NCI-H82 treated with DMSO at 0.1 percent for 48 hours (cell line): Measurements from ENCODE around the gene RAB4B.
"Not testable (repeated sequence)": the region's sequence is repeated elsewhere in the genome, so short reads cannot be mapped to it uniquely, and the experiment has no call there.

Experiments used
- DNase-seq: peaks from one replicate; lab custom pipeline; 2025; ENCODE audit not compliant: unreplicated experiment; lab: John Stamatoyannopoulos, UW

The RAB4B gene

DNA sequence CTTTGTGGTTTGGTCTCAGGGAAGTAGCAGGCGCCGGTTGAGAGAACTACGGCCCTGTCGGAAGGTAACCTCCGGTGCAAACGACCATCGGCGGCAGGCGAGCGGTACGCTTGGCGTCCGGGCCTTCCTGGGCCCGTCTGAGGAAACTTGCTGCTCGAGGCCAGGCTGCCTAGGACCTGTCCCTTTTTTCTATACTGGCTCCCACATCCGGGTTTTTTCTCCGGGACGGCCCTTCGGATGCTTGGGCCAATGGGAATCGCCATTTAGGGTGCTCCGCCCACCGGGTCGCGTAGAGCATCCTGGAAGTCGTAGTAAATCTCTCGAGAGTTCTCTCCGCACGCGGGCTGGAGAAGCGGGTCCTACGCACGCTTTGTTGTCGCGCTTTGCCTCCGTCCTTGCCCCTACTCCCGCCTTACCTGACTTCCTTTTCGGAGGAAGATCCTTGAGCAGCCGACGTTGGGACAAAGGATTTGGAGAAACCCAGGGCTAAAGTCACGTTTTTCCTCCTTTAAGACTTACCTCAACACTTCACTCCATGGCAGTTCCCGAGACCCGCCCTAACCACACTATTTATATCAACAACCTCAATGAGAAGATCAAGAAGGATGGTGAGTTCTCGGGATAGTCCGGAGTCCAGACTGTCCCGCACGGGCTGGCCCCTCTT lies 27.0 kb upstream of the RAB4B start, which contains the start of gene SNRPA:
Gene SNRPA, plus strand, starts transcription at position 330 of the 664 bp plus-strand sequence. Its CDS starts 206 bp downstream, at position 536.
- peak; percentile 96 for DNase-seq

DNA sequence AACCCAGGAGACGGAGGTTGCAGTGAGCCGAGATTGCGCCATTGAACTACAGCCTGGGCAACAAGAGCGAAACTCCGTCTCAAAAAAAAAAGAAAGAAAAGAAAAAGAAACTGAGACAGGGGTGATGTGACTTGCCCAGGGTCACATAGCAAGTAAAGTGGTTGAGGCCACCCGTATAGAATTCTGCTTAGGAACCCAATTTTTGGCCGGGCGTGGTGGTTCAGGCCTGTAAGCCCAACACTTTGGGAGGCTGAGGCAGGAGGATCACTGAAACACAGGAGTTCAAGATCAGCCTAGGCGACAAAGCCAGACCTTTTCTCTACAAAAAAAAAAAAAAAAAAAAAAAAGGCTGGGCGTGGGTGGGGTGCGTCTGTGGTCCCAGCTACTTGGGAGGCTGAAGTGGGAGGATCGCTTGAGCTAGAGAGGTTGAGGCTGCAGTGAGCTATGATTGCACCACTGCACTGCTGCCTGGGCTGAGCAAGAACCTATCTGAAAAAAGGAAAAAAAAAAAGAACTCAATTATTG lies 25.7 kb upstream of the RAB4B start:
- no peak for DNase-seq

DNA sequence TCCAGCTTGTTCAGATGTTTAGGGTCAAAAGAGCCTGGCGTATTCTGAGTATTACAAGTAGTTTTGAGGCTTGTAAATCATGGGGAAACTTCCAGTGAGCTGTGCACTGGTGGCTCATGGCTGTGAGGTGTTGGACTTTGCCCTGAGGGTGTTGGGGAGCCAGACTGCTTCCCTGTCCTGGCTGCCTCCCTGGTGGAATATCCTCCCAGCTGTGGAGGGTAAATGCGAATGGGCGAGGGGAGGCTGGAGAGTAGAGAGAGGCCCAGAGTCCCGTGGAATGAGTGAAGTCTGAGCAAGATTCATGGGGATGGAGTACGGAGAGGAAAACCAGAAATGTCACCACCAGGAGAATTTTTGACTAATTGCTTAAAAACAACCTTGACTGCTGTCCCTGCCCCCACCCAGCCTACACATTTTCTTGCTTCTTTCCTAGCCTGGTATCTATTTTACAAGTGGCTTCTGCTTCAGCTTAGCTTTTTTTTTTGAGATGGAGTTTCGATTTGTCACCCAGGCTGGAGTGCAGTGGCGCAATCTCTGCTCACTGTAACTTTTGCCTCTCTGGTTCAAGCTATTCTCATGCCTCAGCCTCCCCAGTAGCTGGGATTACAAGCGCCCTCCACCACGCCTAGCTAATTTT lies 23.3 kb upstream of the RAB4B start:
- no peak for DNase-seq

DNA sequence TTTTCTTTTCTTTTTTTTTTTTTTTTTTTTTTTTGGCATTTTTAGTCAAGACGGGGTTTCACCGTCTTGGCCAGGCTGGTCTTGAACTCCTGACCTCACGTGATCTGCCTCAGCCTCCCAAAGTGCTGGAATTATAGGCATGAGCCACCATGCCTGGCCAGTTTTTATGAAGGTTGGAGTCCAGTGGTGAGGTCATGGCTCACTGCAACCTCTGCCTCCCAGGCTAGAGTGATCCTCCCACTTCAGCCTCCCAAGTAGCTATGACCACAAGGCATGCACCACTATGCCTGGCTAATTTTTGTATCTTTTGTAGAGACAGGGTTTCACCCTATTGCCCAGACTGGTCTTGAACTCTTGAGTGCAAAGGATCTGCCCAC lies 22.8 kb upstream of the RAB4B start:
- DNase-seq = no peak

DNA sequence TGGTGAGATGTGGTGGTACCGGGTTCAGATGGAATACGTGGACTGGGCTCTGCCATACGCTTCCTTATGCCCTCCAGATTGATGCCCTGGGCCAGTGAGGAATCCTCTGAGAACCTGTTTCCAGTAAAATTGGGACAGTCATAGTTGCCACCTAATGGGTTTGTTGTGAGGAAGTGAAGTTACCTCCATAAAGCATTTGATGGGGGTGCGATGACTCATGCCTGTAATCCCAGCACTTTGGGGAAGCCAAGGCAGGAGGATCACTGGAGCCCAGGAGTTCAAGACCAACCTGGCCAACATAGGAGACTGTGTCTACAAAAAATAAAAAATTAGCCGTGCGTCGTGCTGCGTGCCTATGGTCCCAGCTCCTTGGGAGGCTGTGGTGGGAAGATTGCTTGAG lies 22.3 kb upstream of the RAB4B start:
- DNase-seq = no peak

DNA sequence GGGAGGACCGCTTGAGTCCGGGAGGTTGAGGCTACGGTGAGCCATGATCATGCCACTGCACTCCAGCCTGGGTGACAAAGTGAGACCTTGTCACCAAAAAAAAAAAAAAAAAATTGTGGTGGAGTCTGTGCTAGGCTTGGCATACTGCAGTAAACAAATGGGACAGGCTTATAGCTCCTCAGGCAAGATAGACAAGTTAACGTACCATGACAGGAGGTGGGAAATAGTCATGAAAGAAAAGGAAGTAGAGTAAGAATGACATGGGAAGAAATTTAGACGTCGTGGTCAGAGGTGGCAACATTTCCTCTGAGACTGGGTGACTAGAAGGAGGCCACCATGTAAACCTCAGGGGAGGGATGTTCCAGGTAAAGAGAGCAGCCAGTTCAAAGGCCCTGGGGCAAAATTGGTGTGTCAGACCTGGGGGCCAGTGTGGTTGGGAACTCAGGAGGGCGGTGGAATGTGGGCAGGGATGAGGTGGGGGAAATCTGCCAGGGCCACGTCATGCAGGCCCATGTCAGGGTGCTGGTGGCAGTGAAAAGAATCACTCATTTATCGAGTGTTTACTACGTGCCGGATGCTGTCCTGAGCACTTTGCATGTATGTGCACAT lies 21.4 kb upstream of the RAB4B start:
- DNase-seq = no peak

DNA sequence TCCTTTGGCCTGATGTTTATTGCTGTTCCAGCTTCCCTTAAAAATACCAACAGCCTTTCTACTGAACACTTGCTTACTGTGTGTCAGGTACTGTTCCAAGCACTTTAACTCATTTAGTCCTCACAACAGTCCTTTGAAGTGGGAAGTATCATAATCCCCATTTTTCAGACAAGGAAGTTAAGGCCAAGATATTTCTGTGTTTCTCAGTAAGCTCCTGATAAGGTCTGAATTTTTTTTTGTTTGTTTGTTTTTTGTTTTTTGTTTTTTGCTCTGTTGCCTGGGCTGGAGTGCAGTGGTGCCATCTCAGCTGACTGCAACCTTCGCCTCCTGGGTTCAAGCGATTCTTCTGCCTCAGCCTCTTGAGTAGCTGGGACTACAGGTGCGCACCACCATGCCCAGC lies 19.6 kb upstream of the RAB4B start:
- DNase-seq = no peak

DNA sequence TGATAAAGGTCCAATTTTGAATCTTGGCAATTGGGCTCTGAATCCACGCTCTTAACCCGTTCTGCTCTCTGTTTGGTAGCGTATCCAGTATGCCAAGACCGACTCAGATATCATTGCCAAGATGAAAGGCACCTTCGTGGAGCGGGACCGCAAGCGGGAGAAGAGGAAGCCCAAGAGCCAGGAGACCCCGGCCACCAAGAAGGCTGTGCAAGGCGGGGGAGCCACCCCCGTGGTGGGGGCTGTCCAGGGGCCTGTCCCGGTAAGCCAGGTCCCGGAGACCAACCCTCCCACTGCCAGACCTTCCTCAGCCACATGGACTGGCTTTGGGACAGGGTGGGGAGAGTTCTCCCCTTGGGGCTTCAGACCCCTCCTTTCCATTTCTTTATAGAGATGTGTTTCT lies 18.7 kb upstream of the RAB4B start:
- DNase-seq = no peak

DNA sequence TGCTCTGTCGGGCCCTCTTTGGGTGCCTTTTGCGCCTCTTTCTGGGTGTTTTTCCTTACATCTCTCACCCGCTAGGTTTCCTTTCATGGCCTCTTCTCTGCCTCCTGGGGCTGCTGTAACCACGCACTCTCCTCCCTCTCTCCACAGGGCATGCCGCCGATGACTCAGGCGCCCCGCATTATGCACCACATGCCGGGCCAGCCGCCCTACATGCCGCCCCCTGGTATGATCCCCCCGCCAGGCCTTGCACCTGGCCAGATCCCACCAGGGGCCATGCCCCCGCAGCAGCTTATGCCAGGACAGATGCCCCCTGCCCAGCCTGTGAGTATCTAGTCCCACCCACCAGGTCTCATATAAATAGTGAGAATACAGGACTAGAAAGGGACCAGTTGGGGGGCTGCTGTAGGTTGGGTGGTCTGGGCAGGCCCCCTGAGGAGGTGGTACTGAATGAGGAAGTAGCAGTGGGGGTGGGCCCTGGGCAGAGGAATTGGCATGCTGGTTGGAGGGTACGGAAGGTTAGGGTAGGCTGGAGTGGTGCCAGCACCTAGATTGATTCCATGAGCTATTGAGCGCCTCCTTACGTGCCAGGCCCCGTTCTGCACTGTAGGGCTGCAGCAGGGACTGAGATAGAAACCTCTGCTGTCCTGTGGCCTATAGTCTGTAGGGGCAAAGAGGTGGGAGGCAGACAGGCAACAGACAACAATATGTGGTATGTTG lies 15.1 kb upstream of the RAB4B start:
- no peak for DNase-seq

DNA sequence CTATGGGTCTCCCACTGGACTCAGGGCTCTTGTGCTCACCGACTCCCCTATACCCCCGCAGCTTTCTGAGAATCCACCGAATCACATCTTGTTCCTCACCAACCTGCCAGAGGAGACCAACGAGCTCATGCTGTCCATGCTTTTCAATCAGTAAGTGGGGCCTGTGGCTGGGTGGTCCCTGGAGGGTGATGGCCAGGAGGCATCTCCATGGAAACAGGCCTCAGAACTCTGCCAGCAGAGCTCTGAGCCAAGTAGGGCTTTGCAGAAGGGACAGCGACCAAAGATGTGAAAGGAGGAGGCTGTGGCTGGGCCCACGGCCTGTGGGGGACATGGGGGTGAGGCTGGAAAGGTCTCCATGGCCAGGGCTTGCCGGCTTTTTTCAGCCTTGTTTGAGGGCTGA lies 14.5 kb upstream of the RAB4B start:
- DNase-seq = no peak

DNA sequence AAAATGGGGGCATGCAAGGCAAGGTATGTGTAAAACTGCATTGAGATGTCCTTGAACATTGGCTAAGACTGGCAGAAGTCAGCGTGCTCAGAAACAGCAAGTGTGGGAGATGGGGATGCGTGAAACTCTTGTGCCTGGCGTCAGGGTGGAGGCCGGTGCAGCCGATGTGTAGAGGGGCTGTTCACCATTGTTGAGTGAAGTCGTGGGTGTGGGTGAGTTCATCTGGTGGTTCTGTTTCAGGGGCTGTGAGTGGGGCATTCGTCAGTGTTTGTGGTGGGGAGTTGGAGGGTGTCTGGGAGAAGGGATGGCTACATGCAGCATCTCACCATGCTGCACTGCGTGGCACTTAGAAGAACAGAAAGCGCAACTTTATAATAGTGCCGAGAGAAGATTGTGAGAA lies 14.1 kb upstream of the RAB4B start:
- no peak for DNase-seq

DNA sequence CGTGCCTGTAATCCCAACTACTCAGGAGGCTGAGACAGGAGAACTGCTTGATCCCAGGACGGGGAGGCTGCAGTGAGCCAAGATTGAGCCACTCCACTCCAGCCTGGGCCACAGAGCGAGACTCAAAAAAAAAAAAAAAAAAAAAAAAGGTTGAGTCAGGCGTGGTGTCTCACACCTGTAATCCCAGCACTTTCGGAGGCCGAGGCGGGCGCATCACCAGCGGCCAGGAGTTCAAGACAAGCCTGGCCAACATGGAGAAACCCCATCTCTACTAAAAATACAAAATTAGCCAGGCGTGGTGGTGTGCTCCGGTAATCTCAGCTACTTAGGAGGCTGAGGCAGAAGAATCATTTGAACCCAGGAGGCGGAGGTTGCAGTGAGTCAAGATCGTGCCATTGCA lies 11.7 kb upstream of the RAB4B start:
- not testable (repeated sequence) for DNase-seq

DNA sequence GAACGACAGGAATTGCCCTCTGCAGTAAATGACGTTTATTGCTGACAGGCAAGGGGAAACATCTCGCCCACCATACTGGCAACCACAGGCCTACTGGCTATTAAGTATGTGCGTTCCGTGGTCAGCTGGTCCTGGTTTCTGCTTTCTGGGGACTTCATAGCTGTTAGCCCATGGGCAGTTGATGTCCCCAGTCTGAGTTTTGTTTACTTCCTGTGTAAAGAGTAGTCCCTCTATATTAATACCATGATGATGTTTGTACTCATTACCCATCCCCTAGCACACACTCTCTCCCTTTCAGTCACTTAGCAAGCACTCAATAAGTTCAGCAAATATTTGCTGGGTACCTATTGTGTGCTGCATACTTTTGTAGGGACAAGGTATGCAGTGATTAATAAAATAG lies 9.2 kb upstream of the RAB4B start:
- DNase-seq = no peak

DNA sequence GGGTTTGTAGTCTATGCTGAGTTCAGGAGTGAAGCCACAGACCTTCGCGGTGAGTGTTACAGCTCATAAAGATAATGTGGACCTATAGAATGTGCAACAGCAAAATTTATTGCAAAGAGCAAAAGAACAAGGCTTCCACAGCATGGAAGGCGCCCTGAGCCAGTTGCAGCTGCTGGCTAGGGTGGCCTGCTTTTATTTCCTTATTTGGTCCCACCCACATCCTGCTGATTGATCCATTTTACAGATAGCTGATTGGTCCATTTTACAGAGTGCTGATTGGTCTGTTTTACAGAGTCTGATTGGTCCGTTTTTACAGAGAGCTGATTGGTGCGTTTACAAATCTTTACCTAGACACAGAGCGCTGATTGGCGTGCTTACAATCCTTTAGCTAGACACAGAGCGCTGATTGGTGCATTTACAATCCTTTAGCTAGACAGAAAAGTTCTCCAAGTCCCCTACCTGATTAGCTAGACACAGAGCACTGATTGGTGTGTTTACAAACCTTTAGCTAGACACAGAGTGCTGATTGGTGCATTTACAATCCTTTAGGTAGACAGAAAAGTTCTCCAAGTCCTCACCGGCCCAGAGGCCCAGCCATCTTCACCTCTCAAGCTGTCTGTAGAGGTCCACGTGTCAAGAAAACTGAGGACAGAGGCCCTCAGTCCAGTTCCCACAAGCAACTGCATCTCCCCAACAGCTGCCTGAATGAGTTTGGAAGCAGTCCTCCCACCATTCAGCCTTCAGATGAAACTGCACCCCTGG lies 6.8 kb upstream of the RAB4B start:
- not testable (repeated sequence) for DNase-seq

DNA sequence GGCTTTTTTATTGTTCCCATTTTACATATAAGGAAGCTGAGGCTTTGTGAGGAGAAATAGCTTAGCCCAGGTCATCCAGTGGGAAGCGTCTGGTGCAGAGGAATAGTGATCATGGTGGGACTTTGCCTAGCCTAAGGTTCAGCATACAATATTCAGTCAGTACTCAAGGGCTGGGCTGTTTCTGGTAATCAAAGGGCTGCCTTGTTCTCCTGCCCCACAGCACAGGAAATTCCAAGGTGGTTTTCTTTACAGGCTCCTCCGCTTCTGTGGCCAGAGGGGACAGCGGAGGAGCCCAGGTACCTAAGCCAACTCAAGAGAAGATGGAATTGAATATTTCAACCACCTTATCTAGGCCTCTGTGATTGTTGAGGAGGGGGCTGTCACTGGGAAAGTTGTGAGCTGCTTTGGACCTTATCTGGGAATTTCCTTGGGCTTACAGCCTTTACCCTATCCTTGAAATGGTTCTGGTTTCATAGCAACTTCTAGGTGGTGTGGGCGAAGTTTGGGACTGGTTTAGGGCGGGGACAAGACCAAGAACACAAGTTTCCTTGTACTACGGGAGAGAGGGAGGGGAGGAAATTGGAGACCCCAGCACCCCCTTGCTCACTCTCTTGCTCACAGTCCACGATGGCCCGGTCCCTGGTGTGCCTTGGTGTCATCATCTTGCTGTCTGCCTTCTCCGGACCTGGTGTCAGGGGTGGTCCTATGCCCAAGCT lies 3.0 kb upstream of the RAB4B start, which contains the start of gene MIA:
Gene MIA, plus strand, starts transcription at position 606 of the 716 bp plus-strand sequence. Its CDS starts 22 bp downstream, at position 628.
- no peak for DNase-seq

DNA sequence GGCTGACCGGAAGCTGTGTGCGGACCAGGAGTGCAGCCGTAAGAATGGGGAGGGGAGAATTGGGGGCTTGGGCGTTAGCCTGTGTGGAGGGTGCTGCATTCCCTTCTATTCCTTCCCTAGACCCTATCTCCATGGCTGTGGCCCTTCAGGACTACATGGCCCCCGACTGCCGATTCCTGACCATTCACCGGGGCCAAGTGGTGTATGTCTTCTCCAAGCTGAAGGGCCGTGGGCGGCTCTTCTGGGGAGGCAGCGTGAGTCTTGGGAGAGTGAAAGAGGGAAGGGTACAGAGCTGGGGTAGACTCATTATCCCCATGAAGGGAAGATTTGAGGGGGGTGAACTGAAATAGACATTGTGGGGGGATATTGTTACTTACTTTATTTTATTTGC lies 2.4 kb upstream of the RAB4B start:
- DNase-seq = no peak

DNA sequence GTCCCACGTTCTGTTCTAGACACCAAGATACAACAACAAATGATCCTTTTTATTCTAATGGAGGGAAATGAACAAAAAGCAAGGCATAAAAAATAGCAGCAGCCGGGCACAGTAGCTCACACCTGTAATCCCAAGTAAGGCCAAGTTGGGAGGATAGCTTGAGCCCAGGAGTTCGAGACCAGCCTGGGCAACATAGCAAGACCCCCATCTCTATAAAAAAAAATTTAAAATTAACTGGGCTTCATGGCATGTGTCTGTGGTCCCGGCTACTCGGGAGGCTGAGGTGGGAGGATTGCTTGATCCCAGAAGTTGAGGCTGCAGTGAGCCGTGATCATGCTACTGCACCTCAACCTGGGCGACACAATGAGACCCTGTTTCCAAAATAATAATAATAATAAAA lies 1.7 kb upstream of the RAB4B start:
- DNase-seq = no peak

DNA sequence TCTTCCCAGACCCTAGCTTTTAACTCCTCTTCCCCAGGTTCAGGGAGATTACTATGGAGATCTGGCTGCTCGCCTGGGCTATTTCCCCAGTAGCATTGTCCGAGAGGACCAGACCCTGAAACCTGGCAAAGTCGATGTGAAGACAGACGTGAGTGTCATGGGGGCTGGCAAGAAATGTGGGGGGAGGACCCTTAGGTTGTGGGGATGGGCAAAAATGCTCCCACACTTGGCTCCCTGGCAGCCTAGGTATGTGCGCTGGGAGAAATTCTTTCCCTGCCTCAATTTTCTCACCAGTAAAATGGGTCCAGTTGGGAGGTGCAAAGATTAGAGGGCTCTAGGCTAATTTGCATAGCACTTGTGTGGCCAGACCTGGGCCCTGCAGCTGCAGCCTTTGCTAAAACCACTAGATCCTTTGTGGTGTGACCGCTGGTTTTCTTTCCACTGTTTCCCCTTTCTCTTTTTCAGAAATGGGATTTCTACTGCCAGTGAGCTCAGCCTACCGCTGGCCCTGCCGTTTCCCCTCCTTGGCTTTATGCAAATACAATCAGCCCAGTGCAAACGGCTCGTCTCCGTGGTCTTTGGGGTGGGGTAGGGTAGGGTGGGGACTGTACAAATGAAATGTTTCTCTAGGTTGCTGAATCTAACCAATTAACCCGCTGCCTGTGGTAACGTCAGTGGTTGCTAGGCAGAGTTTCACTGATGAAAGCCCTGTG lies 959 bp upstream of the RAB4B start:
- DNase-seq = peak; percentile 90

DNA sequence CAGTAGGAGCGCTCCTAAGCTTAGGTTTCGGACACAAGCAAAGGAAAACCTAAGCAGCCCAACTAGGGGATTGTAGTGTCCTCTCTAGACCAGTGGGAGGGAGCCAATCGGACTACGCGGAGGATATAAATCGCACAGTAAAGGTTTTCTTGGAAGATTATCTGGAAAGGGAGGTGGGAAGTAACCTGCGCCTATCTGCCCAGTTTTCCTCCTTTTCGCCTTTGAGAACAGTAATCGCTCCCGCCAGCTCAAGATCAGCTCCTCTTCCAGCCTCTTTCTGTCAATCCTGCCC lies 456 bp upstream of the RAB4B start:
- no peak for DNase-seq
